ENCODE measurements around the gene MARF1. TPM values are rescaled to one million over a fixed set of nuclear protein-coding genes. Genes with fewer than 3 reads are reported as not detected.

Gene MARF1
- total and polyA plus RNA-seq, 2 of the 8 experiments (the other 6 are each of a cell fraction or from before 2014, with no cell fraction given) = 5.6 to 31.4 TPM

- no peak overlapping the region for H3K56ac ChIP-seq (replicated peaks; ENCODE audit: insufficient read length, low read depth, low read length)
- H3K36me3 ChIP-seq (ENCODE audit: control insufficient read depth in 2 of 4, insufficient read depth in 4 of 4, low read length in 3 of 4) = peaks cover 7 to 60% (median 49%) of the 10 kb centered on the region in 4 experiments; a peak in 7 of 8 replicates
- H3K18ac ChIP-seq (ENCODE audit: extremely low read depth, low read length) = no peak overlapping the region
- TF ChIP-seq TBP (IDR thresholded peaks at IDR 0.05; ENCODE audit: low read depth, low read length) = no peak
- TF ChIP-seq TAF1 (IDR thresholded peaks at IDR 0.05; ENCODE audit: low read depth, low read length) = no peak
- no peak for TF ChIP-seq EP300 (IDR thresholded peaks at IDR 0.05; ENCODE audit: borderline replicate concordance in 1 of 2, low read depth in 2 of 2, low read length in 2 of 2)
- no peak for TF ChIP-seq RBBP5 (IDR thresholded peaks at IDR 0.05; ENCODE audit: borderline replicate concordance, low read depth, low read length)
- TF ChIP-seq ASH2L (IDR thresholded peaks at IDR 0.05; ENCODE audit: low read length) = no peak
- TF ChIP-seq HDAC2 (IDR thresholded peaks at IDR 0.05; ENCODE audit: borderline replicate concordance in 1 of 2, low read depth in 2 of 2, low read length in 2 of 2) = no peak
- no peak for TF ChIP-seq CHD2 (IDR thresholded peaks at IDR 0.05; ENCODE audit: low read length)
- no peak for TF ChIP-seq YY1 (IDR thresholded peaks at IDR 0.05; ENCODE audit: low read depth, low read length)
- no peak for TF ChIP-seq CEBPB (IDR thresholded peaks at IDR 0.05; ENCODE audit: low read depth, low read length)
- TF ChIP-seq NANOG (IDR thresholded peaks at IDR 0.05; ENCODE audit: insufficient read depth, low read depth, low read length, poor library complexity, severe bottlenecking) = no peak
- no peak for TF ChIP-seq CHD1 (IDR thresholded peaks at IDR 0.05; ENCODE audit: low read depth, low read length)
- no peak for TF ChIP-seq CREB1 (IDR thresholded peaks at IDR 0.05)
- no peak for TF ChIP-seq SAP30 (IDR thresholded peaks at IDR 0.05; ENCODE audit: insufficient read depth, insufficient replicate concordance, low read length)
These were observed 26.9 kb downstream of the MARF1 start for GRCh38 chr16:15616012-15616411.

More at GRCh38 chr16:15616012-15616411, 26.9 kb downstream of the MARF1 start:
- Histone ChIP-seq H3K79me1 (ENCODE audit: low read depth, low read length) (no peaks in the 10 kb centered on the region), H4K8ac (ENCODE audit: extremely low read depth, insufficient read depth, low read length) (no peak overlapping the region), H3K4me1 (replicated peaks in 1 of 4; ENCODE audit: control insufficient read depth in 3 of 4, insufficient read depth in 4 of 4, low read length in 3 of 4) (no peaks in the 10 kb centered on the region), H3K27ac (ENCODE audit: low read depth, low read length) (no peak overlapping the region), H3K9me3 (ENCODE audit: insufficient read depth in 2 of 2, low read depth in 1 of 2, low read length in 1 of 2) (no peaks in the 10 kb centered on the region), H3K14ac (ENCODE audit: insufficient read length) (no peak overlapping the region), H2AFZ (ENCODE audit: low read length) (no peak overlapping the region), H3K4me3 (ENCODE audit: extremely low read depth in 1 of 4, insufficient read depth in 2 of 4, low read depth in 3 of 4, low read length in 4 of 4) (no peak overlapping the region), H3K4me2 (ENCODE audit: insufficient read depth in 1 of 2, low read depth in 2 of 2, low read length in 2 of 2) (no peak overlapping the region), H2AK5ac (ENCODE audit: low read depth, low read length) (no peak overlapping the region), H2BK20ac (ENCODE audit: low read length) (no peak overlapping the region), H3K27me3 (replicated peaks in 1 of 4; ENCODE audit: control insufficient read depth in 3 of 4, extremely low read depth in 1 of 4, insufficient read depth in 3 of 4, low read length in 3 of 4) (no peaks in the 10 kb centered on the region), H3K23ac (ENCODE audit: insufficient read length) (no peak overlapping the region), H2BK12ac (ENCODE audit: low read depth, low read length) (no peak overlapping the region), H3K9ac (replicated peaks in 1 of 4; ENCODE audit: extremely low read depth in 1 of 4, low read depth in 3 of 4, low read length in 3 of 4) (no peak overlapping the region), H4K5ac (ENCODE audit: insufficient read length, low read depth, low read length) (no peak overlapping the region), H4K91ac (replicated peaks; ENCODE audit: insufficient read length, low read length) (no peak overlapping the region), H4K20me1 (replicated peaks in 1 of 2; ENCODE audit: control insufficient read depth in 1 of 2, insufficient read depth in 2 of 2, low read length in 2 of 2) (peaks cover 2 to 3% of the 10 kb centered on the region in 2 experiments), H3K23me2 (ENCODE audit: low read depth, low read length) (no peaks in the 10 kb centered on the region), H2BK15ac (ENCODE audit: low read length) (no peak overlapping the region), H2BK120ac (replicated peaks; ENCODE audit: low read depth, low read length) (no peak overlapping the region), H3K4ac (replicated peaks; ENCODE audit: insufficient read length, low read depth, low read length) (no peak overlapping the region), H3K79me2 (ENCODE audit: control insufficient read depth in 1 of 2, insufficient read depth in 2 of 2, low read length in 2 of 2) (no peaks in the 10 kb centered on the region), H2BK5ac (ENCODE audit: low read depth, low read length) (no peak overlapping the region)
- FAIRE-seq (no peak), DNase-seq (ENCODE audit: low read depth in 1 of 2, low spot score in 2 of 2) (no peak)
- ChIA-PET CTCF (ENCODE audit: partially characterized antibody) (no interaction called here), POLR2A (ENCODE audit: partially characterized antibody) (interaction anchor here (0.6 kb wide), 1 partner anchor 1006 kb away, joined by 3 read pairs; no protein-coding TSS in a partner anchor)
- WGBS, 2 experiments (ENCODE audit: extremely low coverage in 1 of 2, insufficient coverage in 1 of 2, insufficient read length in 1 of 2, insufficient replicate concordance in 2 of 2, low coverage in 1 of 2, low lambda C conversion rate in 2 of 2, missing lambda C conversion rate in 1 of 2) = 99% methylated on average over 4 of the region's 4 CpGs; no CpG with 5 or more reads in 1 of the 2 experiments

All from H1 (cell line).